OCI-LY1 (cell line): ENCODE data around the gene CHM.

Experiments used
- CTCF ChIP-seq: fragments of 200-600 bp; sonication (generic), shearing (Covaris generic); IDR thresholded peaks from 2 replicates; pipeline ENCODE4 v1.5.1; 2017; ENCODE audit warnings: mild to moderate bottlenecking, antibody characterized with exemption, low read length, moderate library complexity, mixed read lengths
- EZH2 ChIP-seq: fragments of 200-600 bp; sonication (generic), shearing (Covaris generic); IDR thresholded peaks from 2 replicates; pipeline ENCODE4 v1.8.0; 2017; ENCODE audit warnings: borderline replicate concordance, mixed run types, mild to moderate bottlenecking, antibody characterized with exemption, low read length, moderate library complexity, mixed read lengths

- no peak for TF ChIP-seq CTCF
- no peak for TF ChIP-seq EZH2
Observed at GRCh38 chrX:86023811-86024210, 23.5 kb downstream of the CHM start.
